Suprapubic skin (tissue), 4 donors: ENCODE data around the gene VWC2L.

Source experiments
- CTCF ChIP-seq, 2 donors: fragments of 200-600 bp in 1 of 2; fragments of 450-650 bp in 1 of 2; sonication (generic) in 1 of 2; IDR thresholded peaks; one replicate each; pipeline ENCODE4 v1.5.1; 2016 to 2019; ENCODE audit warnings: antibody characterized with exemption in 2 of 2, mild to moderate bottlenecking in 1 of 2, moderate library complexity in 1 of 2
- EP300 ChIP-seq: sonication (generic); formaldehyde crosslinking; IDR thresholded peaks from one replicate; pipeline ENCODE4 v1.6.1; 2017; ENCODE audit warnings: antibody characterized with exemption
- POLR2A ChIP-seq, 2 donors: fragments of 450-650 bp; IDR thresholded peaks; one replicate each; pipeline ENCODE4 v1.6.1; 2017; ENCODE audit warnings: antibody characterized with exemption in 2 of 2, mild to moderate bottlenecking in 2 of 2, moderate library complexity in 2 of 2
- POLR2AphosphoS5 ChIP-seq, 3 donors: sonication (generic); formaldehyde crosslinking; IDR thresholded peaks; one replicate each; pipeline ENCODE4 v1.6.1; 2017; ENCODE audit warnings: antibody characterized with exemption in 3 of 3

DNA sequence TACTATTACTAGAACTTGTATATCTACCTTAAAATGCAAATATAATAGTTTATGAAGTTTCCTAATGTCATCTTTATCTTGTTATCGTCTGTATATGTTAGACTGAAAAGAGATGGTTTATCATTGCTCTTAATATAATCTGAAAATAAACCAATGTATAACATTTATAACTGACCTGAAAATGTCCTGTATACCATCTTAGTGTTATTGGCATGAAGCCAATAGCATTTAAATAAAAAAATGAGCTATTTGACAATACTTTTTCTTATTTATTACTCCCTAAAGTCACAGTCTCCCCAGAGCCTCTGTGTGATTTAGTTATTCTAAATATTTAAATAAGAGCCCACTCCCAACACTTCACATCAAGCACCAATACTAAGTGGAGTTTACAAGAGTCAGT lies 1.8 kb downstream of the VWC2L start:
- TF ChIP-seq CTCF (IDR thresholded peaks at IDR 0.05) (no peak), POLR2AphosphoS5 (IDR thresholded peaks at IDR 0.05) (no peak), POLR2A (IDR thresholded peaks at IDR 0.05) (no peak), EP300 (no peak)
